PC-3 (cell line): ENCODE measurements around the gene TLE3.

Experiments used
- EZH2 ChIP-seq: fragments of 300-600 bp; sonication (generic); IDR thresholded peaks from one replicate; pipeline ENCODE4 v1.6.1; 2017; ENCODE audit warnings: antibody characterized with exemption, mild to moderate bottlenecking, low read length; ENCODE audit not compliant: unreplicated experiment
- TF ChIP-seq, protein P1 (sequence below): fragments of 300-600 bp; sonication (generic); conservative IDR thresholded peaks from 2 replicates; pipeline ENCODE4 v1.5.1; 2017; ENCODE audit warnings: antibody characterized with exemption, low read depth, mild to moderate bottlenecking, low read length

DNA sequence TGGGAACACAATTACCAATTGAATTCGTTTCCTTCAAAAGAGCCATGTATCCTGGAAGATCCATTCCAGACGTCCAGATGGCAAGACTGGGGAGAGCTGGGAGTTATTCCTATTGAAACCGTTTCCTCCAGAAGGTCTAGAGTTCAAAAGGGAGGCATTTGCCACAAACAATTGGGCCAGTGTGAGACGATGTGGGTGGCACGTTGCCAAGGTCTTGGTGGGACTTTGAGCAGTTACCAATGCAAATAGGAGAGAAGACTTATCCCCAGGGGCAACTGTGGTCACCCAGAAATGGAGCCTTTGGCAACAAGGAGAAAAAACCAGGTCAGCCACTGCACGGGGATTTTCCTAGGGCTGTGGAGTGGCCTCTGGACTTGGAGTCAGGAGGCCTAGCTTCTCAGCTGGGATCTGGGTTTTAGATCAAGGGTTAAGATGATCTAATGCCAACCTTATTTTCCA, 29.6 kb upstream of the TLE3 start:
- TF ChIP-seq, protein P1, sequence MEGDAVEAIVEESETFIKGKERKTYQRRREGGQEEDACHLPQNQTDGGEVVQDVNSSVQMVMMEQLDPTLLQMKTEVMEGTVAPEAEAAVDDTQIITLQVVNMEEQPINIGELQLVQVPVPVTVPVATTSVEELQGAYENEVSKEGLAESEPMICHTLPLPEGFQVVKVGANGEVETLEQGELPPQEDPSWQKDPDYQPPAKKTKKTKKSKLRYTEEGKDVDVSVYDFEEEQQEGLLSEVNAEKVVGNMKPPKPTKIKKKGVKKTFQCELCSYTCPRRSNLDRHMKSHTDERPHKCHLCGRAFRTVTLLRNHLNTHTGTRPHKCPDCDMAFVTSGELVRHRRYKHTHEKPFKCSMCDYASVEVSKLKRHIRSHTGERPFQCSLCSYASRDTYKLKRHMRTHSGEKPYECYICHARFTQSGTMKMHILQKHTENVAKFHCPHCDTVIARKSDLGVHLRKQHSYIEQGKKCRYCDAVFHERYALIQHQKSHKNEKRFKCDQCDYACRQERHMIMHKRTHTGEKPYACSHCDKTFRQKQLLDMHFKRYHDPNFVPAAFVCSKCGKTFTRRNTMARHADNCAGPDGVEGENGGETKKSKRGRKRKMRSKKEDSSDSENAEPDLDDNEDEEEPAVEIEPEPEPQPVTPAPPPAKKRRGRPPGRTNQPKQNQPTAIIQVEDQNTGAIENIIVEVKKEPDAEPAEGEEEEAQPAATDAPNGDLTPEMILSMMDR: no peak
- TF ChIP-seq EZH2: no peak
